Measurements from ENCODE around the gene SUPT5H. TPM values are rescaled to one million over a fixed set of nuclear protein-coding genes. Genes with fewer than 3 reads are reported as not detected.

SUPT5H gene
- total RNA-seq, 1 donor from 2014 or later = 48.5 TPM

DNA sequence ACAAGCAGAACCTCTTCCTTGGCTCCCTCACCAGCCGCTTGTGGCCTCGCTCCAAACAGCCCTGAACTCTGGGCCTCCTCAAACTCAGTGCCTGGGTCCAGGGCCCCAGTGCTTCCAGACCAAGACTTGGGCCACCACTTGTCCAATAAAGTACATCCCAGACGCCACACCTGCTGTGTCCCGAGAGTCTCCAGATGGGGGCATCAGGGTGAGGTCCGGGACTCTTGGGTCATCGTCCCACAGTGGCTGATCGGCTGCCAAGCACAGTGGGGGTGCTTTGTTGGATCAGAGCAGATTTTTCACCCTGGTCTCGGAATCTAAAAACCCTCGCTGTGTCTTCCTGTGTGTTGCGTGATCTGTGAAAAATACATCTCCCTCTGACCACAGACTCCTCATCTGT lies 44.4 kb downstream of the SUPT5H start:
- Mint-ChIP-seq H3K9me3 (no peaks in the 10 kb centered on the region), H3K36me3 (peaks cover 21% of the 10 kb centered on the region), H3K27ac (no peak overlapping the region), H3K4me1 (peaks cover 3% of the 10 kb centered on the region), H3K27me3 (ENCODE audit: insufficient read depth, low read depth) (peaks cover 7% of the 10 kb centered on the region), H3K4me3 (no peak overlapping the region)
- Histone ChIP-seq H3K9ac (no peak overlapping the region), H3K79me2 (ENCODE audit: low read depth) (no peaks in the 10 kb centered on the region), H3K4me2 (no peak overlapping the region), H3K27ac (no peak overlapping the region), H3F3A (ENCODE audit: low read depth) (peaks cover 10% of the 10 kb centered on the region), H3K9me3 (ENCODE audit: low read depth) (no peaks in the 10 kb centered on the region), H2AFZ (replicated peaks) (no peak overlapping the region), H4K20me1 (ENCODE audit: low read depth) (no peaks in the 10 kb centered on the region), H3K36me3 (no peaks in the 10 kb centered on the region), H3K27me3 (no peaks in the 10 kb centered on the region), H3K4me3 (no peak overlapping the region), H3K4me1 (no peaks in the 10 kb centered on the region)
- DNase-seq (ENCODE audit: low spot score) = no peak
- TF ChIP-seq, protein P1, sequence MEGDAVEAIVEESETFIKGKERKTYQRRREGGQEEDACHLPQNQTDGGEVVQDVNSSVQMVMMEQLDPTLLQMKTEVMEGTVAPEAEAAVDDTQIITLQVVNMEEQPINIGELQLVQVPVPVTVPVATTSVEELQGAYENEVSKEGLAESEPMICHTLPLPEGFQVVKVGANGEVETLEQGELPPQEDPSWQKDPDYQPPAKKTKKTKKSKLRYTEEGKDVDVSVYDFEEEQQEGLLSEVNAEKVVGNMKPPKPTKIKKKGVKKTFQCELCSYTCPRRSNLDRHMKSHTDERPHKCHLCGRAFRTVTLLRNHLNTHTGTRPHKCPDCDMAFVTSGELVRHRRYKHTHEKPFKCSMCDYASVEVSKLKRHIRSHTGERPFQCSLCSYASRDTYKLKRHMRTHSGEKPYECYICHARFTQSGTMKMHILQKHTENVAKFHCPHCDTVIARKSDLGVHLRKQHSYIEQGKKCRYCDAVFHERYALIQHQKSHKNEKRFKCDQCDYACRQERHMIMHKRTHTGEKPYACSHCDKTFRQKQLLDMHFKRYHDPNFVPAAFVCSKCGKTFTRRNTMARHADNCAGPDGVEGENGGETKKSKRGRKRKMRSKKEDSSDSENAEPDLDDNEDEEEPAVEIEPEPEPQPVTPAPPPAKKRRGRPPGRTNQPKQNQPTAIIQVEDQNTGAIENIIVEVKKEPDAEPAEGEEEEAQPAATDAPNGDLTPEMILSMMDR (IDR thresholded peaks at IDR 0.05) = no peak
- TF ChIP-seq EZH2 (IDR thresholded peaks at IDR 0.05) (no peak), EZH2phosphoT487 (IDR thresholded peaks at IDR 0.05) (no peak)

DNA sequence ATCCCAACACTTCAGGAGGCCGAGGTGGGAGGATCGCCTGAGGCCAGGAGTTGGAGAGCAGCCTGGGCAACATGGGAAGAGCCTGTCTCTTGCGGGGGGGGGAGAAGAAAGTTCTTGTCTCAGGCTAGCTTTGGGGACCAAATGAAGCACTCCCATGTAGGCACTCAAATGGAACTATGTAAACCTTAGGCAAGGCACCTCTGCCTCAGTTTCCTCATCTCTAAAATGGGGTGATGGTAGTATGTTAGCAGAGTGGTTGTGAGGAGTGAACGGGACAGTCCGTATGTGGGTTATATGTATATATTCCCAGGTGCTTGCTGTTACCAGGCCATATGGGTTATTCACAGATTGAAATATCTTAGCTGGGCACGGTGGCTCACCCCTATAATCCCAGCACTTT lies 46.8 kb downstream of the SUPT5H start:
- peaks cover 14% of the 10 kb centered on the region for H3K36me3 Mint-ChIP-seq
- no peak overlapping the region for H3K27ac Mint-ChIP-seq
- H3F3A ChIP-seq (ENCODE audit: low read depth) = peaks cover 14% of the 10 kb centered on the region
- peaks cover 3% of the 10 kb centered on the region for H3K4me1 Mint-ChIP-seq
- H3K4me2 ChIP-seq = no peak overlapping the region
- H3K9ac ChIP-seq = no peak overlapping the region
- TF ChIP-seq, protein P1 (IDR thresholded peaks at IDR 0.05) = no peak
- TF ChIP-seq EZH2 (IDR thresholded peaks at IDR 0.05) (no peak), EZH2phosphoT487 (IDR thresholded peaks at IDR 0.05) (no peak)
- H3K36me3 ChIP-seq = no peaks in the 10 kb centered on the region
- peaks cover 9% of the 10 kb centered on the region for H3K27me3 ChIP-seq
- H3K9me3 Mint-ChIP-seq = no peaks in the 10 kb centered on the region
- no peaks in the 10 kb centered on the region for H3K9me3 ChIP-seq (ENCODE audit: low read depth)
- no peak overlapping the region for H3K4me3 Mint-ChIP-seq
- H3K79me2 ChIP-seq (ENCODE audit: low read depth) = no peaks in the 10 kb centered on the region
- no peak overlapping the region for H3K4me3 ChIP-seq
- no peaks in the 10 kb centered on the region for H3K4me1 ChIP-seq
- H2AFZ ChIP-seq (replicated peaks) = no peak overlapping the region
- no peak overlapping the region for H3K27ac ChIP-seq
- DNase-seq (ENCODE audit: low spot score) = no peak
- H4K20me1 ChIP-seq (ENCODE audit: low read depth) = no peaks in the 10 kb centered on the region
- peaks cover 5% of the 10 kb centered on the region for H3K27me3 Mint-ChIP-seq (ENCODE audit: insufficient read depth, low read depth)

DNA sequence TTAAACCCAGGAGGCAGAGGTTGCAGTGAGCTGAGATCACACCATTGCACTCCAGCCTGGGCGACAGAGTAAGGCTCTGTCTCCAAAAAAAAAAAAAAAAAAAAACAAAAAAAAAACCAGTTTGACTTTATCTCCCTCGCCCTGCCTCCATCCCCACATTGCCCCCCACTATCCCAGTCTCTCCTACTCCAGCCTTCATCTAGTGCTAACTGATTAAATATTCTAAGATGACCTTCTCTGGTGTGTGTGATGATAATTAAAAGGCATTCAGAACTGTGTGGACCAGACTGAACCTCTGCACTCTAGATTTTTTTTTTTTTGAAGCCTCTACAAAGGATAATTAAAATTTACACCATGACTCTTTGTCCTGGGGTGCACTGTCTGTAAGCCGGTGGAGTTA lies 47.4 kb downstream of the SUPT5H start:
- no peaks in the 10 kb centered on the region for H3K9me3 Mint-ChIP-seq
- DNase-seq (ENCODE audit: low spot score) = no peak
- peaks cover 3% of the 10 kb centered on the region for H3K4me1 Mint-ChIP-seq
- peaks cover 13% of the 10 kb centered on the region for H3K36me3 Mint-ChIP-seq
- H3K79me2 ChIP-seq (ENCODE audit: low read depth) = no peaks in the 10 kb centered on the region
- H3K4me1 ChIP-seq = peaks cover 4% of the 10 kb centered on the region
- H3K9ac ChIP-seq = no peak overlapping the region
- peaks cover 14% of the 10 kb centered on the region for H3K27me3 ChIP-seq
- no peak overlapping the region for H3K27ac ChIP-seq
- H2AFZ ChIP-seq (replicated peaks) = no peak overlapping the region
- no peaks in the 10 kb centered on the region for H3K36me3 ChIP-seq
- H3K4me2 ChIP-seq = no peak overlapping the region
- peaks cover 5% of the 10 kb centered on the region for H3K27me3 Mint-ChIP-seq (ENCODE audit: insufficient read depth, low read depth)
- no peaks in the 10 kb centered on the region for H3K9me3 ChIP-seq (ENCODE audit: low read depth)
- TF ChIP-seq, protein P1 (IDR thresholded peaks at IDR 0.05) = no peak
- TF ChIP-seq EZH2phosphoT487 (IDR thresholded peaks at IDR 0.05) (no peak), EZH2 (IDR thresholded peaks at IDR 0.05) (no peak)
- H4K20me1 ChIP-seq (ENCODE audit: low read depth) = no peaks in the 10 kb centered on the region
- no peak overlapping the region for H3K4me3 Mint-ChIP-seq
- no peak overlapping the region for H3K27ac Mint-ChIP-seq
- H3F3A ChIP-seq (ENCODE audit: low read depth) = peaks cover 18% of the 10 kb centered on the region
- H3K4me3 ChIP-seq = no peak overlapping the region

All from neural progenitor cell (in vitro differentiated cells).